ENCODE measurements around the gene RASD1.
"Not testable (repeated sequence)": the region's sequence is repeated elsewhere in the genome, so short reads cannot be mapped to it uniquely, and the experiment has no call there.

- TF ChIP-seq CTCF, POLR2A (IDR thresholded peaks at IDR 0.05): not testable (repeated sequence)
Observed at GRCh38 chr17:17454700-17455099, 41.5 kb downstream of the RASD1 start.
